ENCODE measurements around the gene FOXL2. TPM values are rescaled to one million over a fixed set of nuclear protein-coding genes. Genes with fewer than 3 reads are reported as not detected.

Gene FOXL2
- under 0.01 and 0.19 TPM in 2 replicates for total RNA-seq

DNA sequence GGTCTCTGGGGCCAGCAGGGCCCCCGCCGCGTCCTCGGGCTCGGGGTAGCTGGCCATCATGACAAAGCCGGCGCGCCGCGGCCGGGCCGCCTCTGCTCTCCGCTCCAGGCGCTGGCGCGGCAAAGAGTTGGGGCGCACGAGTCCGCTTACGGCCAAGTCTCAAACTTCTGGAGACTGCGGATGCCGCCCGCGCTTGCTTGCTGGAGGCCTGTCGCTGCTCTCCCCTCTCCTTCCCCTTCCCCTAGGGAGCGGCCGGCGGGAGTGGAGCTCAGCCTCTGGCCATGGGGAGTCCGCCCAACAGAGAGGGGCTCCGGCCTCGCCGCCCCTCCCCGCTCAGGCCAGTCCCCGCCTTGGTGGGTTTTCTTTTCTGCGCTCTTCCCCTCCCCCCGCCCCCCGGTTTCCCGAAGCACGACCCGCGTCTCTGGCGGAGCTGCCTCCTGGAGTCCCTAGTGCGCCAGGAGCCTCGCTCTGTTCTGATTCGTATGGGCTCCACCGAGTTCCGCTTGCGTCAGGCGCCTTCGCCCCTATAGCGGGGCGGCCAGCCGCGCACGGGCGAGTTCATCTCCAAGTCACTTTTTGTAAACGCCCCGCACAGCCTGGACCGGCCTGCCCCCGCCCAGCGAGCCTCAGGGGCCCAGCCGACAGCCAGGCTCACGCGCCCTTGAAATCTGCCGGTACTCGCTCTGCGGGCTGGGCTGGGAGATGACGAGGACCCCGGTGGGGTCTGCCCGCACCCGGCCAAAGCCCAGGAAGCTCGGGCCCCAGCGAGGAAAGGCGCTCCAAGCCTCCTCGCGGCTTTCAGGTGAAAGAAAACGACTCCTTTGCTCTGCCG is at the start of gene FOXL2, which contains the start of gene FOXL2NB:
Gene FOXL2 (minus strand): TSS at position 475 of the 832 bp plus-strand sequence. CDS start 415 bp downstream, at position 60.
Gene FOXL2NB (plus strand): TSS at position 555 of the 832 bp plus-strand sequence. CDS start 148 bp downstream, at position 703.

Other genes with a start within 250 kb of the FOXL2 start
- gene PIK3CB, start 112.2 kb downstream of the FOXL2 start, total RNA-seq, result 12.7 and 13.2 TPM in 2 replicates
- under 0.01 TPM in 2 replicates for gene FOXL2NB, start 80 bp upstream of the FOXL2 start, total RNA-seq
- not detected in 2 replicates for gene PRR23A, start 59.1 kb upstream of the FOXL2 start, total RNA-seq
- not detected in 2 replicates for gene PRR23B, start 73.8 kb upstream of the FOXL2 start, total RNA-seq
- not detected in 2 replicates for gene PRR23C, start 97.8 kb upstream of the FOXL2 start, total RNA-seq

Data from regular cardiac myocyte (primary cell).